Endothelial cell of umbilical vein (primary cell): ENCODE results near the gene PLCG2. TPM values are rescaled to one million over a fixed set of nuclear protein-coding genes. Genes with fewer than 3 reads are reported as not detected.
"Not testable (repeated sequence)": the region's sequence is repeated elsewhere in the genome, so short reads cannot be mapped to it uniquely, and the experiment has no call there.

Experiments used
- BruUV-seq: library from RNA; stranded (reverse); fragments of 400-500 nt; replicated peaks from 2 replicates; lab custom pipeline; 2021; lab: Mats Ljungman, UMichigan
- CTCF ChIA-PET: fragments of 300-600, 350-600 bp; sonication (Branson Sonifier 250); formaldehyde crosslinking; loops from one replicate; lab custom pipeline; 2021; ENCODE audit warnings: antibody characterized with exemption, inconsistent platforms; lab: Charles Lee
- POLR2A ChIA-PET: fragments of 300-600, 350-600 bp; sonication (Branson Sonifier 250); formaldehyde crosslinking; loops from one replicate; lab custom pipeline; 2021; ENCODE audit warnings: antibody characterized with exemption, inconsistent platforms; lab: Charles Lee
- DNase-seq: peaks from one replicate; pipeline ENCODE4 v3.0.0-alpha.2; 2011; ENCODE audit warnings: low read depth, low spot score
- FAIRE-seq: peaks from 2 replicates; lab custom pipeline; 2011; peaks lifted over from hg19 to GRCh38; lab: Jason Lieb, UNC
- H2AFZ ChIP-seq: 2 replicates; pipeline ENCODE4 v1.6.0; 2012; ENCODE audit warnings: low read depth, low read length, control low read depth, inconsistent platforms
- H3K27ac ChIP-seq: 2 replicates; pipeline ENCODE4 v1.5.1; 2011; ENCODE audit warnings: low read depth, mild to moderate bottlenecking, control low read depth, low read length, moderate library complexity; ENCODE audit not compliant: insufficient read depth
- H3K27me3 ChIP-seq, 2 experiments: 2 replicates each; pipeline versions ENCODE4 v1.6.0 to v1.6.1; 2011; ENCODE audit warnings: low read length in 2 of 2, mixed read lengths in 1 of 2; ENCODE audit not compliant: control insufficient read depth in 2 of 2, insufficient read depth in 2 of 2
- H3K36me3 ChIP-seq, 2 experiments: 2 replicates in 1 of 2; 3 replicates in 1 of 2; pipeline ENCODE4 v1.5.1; 2011; ENCODE audit warnings: low read length in 2 of 2, mild to moderate bottlenecking in 1 of 2, moderate library complexity in 1 of 2; ENCODE audit not compliant: control insufficient read depth in 2 of 2, insufficient read depth in 2 of 2; ENCODE audit errors: extremely low read depth in 1 of 2
- H3K4me1 ChIP-seq: 3 replicates; pipeline ENCODE4 v1.5.1; 2011; ENCODE audit warnings: mild to moderate bottlenecking, low read length; ENCODE audit not compliant: control insufficient read depth, insufficient read depth; ENCODE audit errors: extremely low read depth
- H3K4me2 ChIP-seq: 2 replicates; pipeline ENCODE4 v1.6.1; 2011; ENCODE audit warnings: low read length, control low read depth, mixed read lengths; ENCODE audit not compliant: insufficient read depth
- H3K4me3 ChIP-seq, 3 experiments: fragments of 200-600 bp in 1 of 3; sonication (generic), shearing (Covaris generic) in 1 of 3; replicated peaks in 1 of 3; 2 replicates each; pipeline ENCODE4 v1.5.1; 2011 to 2016; ENCODE audit warnings: control low read depth in 3 of 3, low read length in 3 of 3, mild to moderate bottlenecking in 2 of 3, inconsistent platforms in 1 of 3, low read depth in 1 of 3, moderate library complexity in 1 of 3; ENCODE audit not compliant: insufficient read depth in 1 of 3
- H3K79me2 ChIP-seq: 2 replicates; pipeline ENCODE4 v1.6.0; 2012; ENCODE audit warnings: low read length, inconsistent platforms; ENCODE audit not compliant: control insufficient read depth, insufficient read depth
- H3K9ac ChIP-seq: replicated peaks from 2 replicates; pipeline ENCODE3; 2011; ENCODE audit warnings: low read length, control low read depth; ENCODE audit not compliant: insufficient read depth; ENCODE audit errors: extremely low read depth
- H3K9me1 ChIP-seq: replicated peaks from 3 replicates; pipeline ENCODE4 v1.6.0; 2011; ENCODE audit warnings: mild to moderate bottlenecking, low read length; ENCODE audit not compliant: control insufficient read depth, insufficient read depth; ENCODE audit errors: extremely low read depth
- H3K9me3 ChIP-seq: replicated peaks from 2 replicates; pipeline ENCODE4 v1.5.1; 2012; ENCODE audit warnings: low read length, inconsistent platforms; ENCODE audit not compliant: control insufficient read depth, insufficient read depth
- H4K20me1 ChIP-seq: replicated peaks from 2 replicates; pipeline ENCODE3; 2011; ENCODE audit warnings: mild to moderate bottlenecking, low read length; ENCODE audit not compliant: control insufficient read depth, insufficient read depth; ENCODE audit errors: extremely low read depth
- CTCF ChIP-seq, 2 donors: IDR thresholded peaks; 1 replicate in 1 of 2; 2 replicates in 1 of 2; pipeline ENCODE4 v1.5.1; 2011; ENCODE audit warnings: low read length in 2 of 2, mild to moderate bottlenecking in 2 of 2, moderate library complexity in 2 of 2, control low read depth in 1 of 2, inconsistent platforms in 1 of 2, low read depth in 1 of 2; ENCODE audit not compliant: insufficient read depth in 1 of 2; ENCODE audit errors: extremely low read depth in 1 of 2
- POLR2A ChIP-seq: IDR thresholded peaks from 2 replicates; pipeline ENCODE4 v1.6.1; 2012; ENCODE audit warnings: low read depth, mild to moderate bottlenecking, control low read depth, low read length
- POLR2AphosphoS5 ChIP-seq: IDR thresholded peaks from 2 replicates; pipeline ENCODE4 v1.6.1; 2012; ENCODE audit warnings: low read depth, mild to moderate bottlenecking, control low read depth, low read length, moderate library complexity; ENCODE audit not compliant: insufficient read depth
- dilution Hi-C: fragments of 300-500 bp; cut with MboI; formaldehyde crosslinking; loops from one replicate; pipeline ENCODE4 v1.15.0; 2019; ENCODE audit warnings: low sequenced_read_pairs; ENCODE audit not compliant: extremely low pct_ligation_motif_present
- intact Hi-C: fragments of 100-400 bp; cut with micrococcal nuclease; formaldehyde crosslinking; loops from one replicate; pipeline ENCODE4 v1.10.0; 2022
- polyA plus RNA-seq, 4 experiments: library from polyadenylated mRNA; depleted of rRNA in 3 of 4; stranded (reverse) in 3 of 4; unstranded in 1 of 4; fragments of >200 nt; gene quantifications; 2 replicates each; pipeline versions ENCODE4 v1.2.1 to v1.2.3, GENCODE V29; 2011 to 2012; ENCODE audit warnings: missing spikeins in 1 of 4
- total RNA-seq: library from RNA; stranded (reverse); gene quantifications from 2 replicates; pipeline ENCODE4 v1.2.3, GENCODE V29; 2021

PLCG2 gene
- total and polyA plus RNA-seq, 2 donors (not counting 3 experiments of a cell fraction or from before 2014, with no cell fraction given), result 10.8 to 13.6 TPM

- H3K36me3 ChIP-seq, intact Hi-C loops, H3K4me3 ChIP-seq, H3K4me2 ChIP-seq, H3K9ac ChIP-seq, H3K27ac ChIP-seq, H3K4me1 ChIP-seq, H2AFZ ChIP-seq, H3K79me2 ChIP-seq, BruUV-seq, H3K27me3 ChIP-seq, DNase-seq, H3K9me3 ChIP-seq, POLR2A ChIA-PET, H3K9me1 ChIP-seq, dilution Hi-C loops, FAIRE-seq, H4K20me1 ChIP-seq: not testable (repeated sequence)
- CTCF ChIA-PET, result interaction anchor here (1.1 to 2.5 kb wide), 6 partner anchors 10 to 296 kb away, joined by 3 to 37 read pairs (median 5); no protein-coding TSS in a partner anchor
These were observed 155.6 kb downstream of the PLCG2 start for GRCh38 chr16:81934711-81935110.

- DNase-seq, result no peak
- no peak overlapping the region for H3K4me3 ChIP-seq
- ChIA-PET POLR2A (no interaction called here), CTCF (interaction anchor here (0.8 to 8.5 kb wide), 2 partner anchors 61 to 294 kb away, joined by 3 to 171 read pairs; no protein-coding TSS in a partner anchor)
- no peak for FAIRE-seq
- no TSS peak for BruUV-seq
- H3K9me3 ChIP-seq, result no peaks in the 10 kb centered on the region
- H3K9me1 ChIP-seq, result no peaks in the 10 kb centered on the region
- intact Hi-C loops (no loop called here), dilution Hi-C loops (no loop called here)
- TF ChIP-seq POLR2AphosphoS5 (no peak), POLR2A (no peak), CTCF (IDR thresholded peaks at IDR 0.05; ENCODE audit: extremely low read depth in 1 of 2, insufficient read depth in 1 of 2, low read depth in 1 of 2, low read length in 2 of 2) (no peak)
- no peak overlapping the region for H3K4me2 ChIP-seq
- no peaks in the 10 kb centered on the region for H3K79me2 ChIP-seq
- H4K20me1 ChIP-seq, result no peaks in the 10 kb centered on the region
- H3K4me1 ChIP-seq, result no peaks in the 10 kb centered on the region
- no peaks in the 10 kb centered on the region for H3K27me3 ChIP-seq
- H3K36me3 ChIP-seq, result no peaks in the 10 kb centered on the region
- H3K27ac ChIP-seq, result no peak overlapping the region
- no peak overlapping the region for H3K9ac ChIP-seq
- H2AFZ ChIP-seq, result no peak overlapping the region
These were observed 157.3 kb downstream of the PLCG2 start for GRCh38 chr16:81936209-81937000.
